NCI-H146 treated with DMSO at 0.1 percent for 48 hours (cell line): ENCODE results near the gene TBX1.

ENCODE experiments used
- DNase-seq: peaks from one replicate; lab custom pipeline; 2025; ENCODE audit not compliant: unreplicated experiment; lab: John Stamatoyannopoulos, UW

Gene TBX1

DNA sequence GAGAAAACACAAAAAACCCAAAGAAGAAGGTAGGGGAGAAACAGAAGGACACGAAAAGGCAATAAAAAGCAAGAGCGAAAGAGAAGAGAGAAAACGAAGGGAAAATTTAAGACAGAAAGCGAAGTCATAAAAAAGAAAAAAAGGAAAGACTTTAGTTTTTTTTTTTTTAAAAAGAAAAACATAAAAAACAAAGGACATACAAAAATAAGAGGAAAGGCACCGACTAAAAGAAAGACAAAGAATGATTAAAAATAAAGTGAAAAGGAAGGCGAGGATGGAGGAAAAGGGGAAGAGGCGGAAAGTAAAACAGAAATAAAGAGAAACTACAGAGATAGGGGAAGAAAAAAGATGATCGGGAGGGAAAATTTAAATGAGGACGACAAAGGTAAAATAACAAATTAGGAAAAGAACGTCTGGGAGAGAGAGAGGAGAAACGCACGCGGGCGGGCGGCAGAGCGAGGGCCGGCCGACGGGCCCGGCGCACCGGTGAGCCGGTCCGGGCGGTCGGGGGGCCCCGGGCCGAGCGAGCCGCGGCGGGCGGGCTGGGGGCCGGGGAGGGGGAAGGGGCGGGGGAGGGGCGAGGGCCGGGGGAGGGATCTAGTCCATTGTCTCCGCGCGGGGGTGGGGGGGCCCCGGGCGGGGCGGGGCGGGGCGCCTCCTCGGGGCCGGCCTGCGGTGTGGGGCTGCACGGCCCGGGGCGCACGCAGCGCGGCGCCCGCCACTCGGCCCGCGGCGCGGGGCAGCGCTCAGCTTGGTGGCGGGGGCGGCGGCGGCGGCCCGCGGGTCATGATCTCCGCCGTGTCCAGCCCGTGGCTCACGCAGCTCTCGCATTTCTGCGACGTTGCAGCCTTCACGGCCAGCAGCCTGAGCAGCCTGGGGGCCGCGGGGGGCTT lies at the start of gene TBX1:
Gene TBX1, plus strand, starts transcription at position 721 of the 893 bp plus-strand sequence. Its CDS starts 66 bp downstream, at position 787.
- DNase-seq = no peak

DNA sequence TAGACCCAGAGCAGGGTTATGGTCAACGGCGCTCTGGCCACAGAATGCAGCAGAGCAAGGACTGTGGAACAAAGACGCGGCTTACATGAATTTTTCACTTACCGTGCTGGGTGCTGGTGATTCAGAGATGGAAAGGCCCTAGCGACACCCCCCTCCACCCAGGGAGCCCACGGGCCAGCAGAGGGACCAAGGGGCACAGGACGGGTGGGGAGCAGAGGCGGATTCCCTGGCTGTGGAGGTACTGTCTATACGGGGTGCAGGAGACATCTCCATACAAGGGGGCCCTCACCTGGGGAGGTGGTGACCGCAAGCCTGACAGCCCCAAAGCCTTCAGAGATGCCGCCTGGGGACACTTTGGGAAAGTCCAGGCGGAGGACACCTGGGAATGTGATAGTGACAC lies 47.3 kb upstream of the TBX1 start:
- DNase-seq = no peak

GRCh38 chr22:19713650-19714311 lies 46.8 kb upstream of the TBX1 start:
- DNase-seq = no peak

DNA sequence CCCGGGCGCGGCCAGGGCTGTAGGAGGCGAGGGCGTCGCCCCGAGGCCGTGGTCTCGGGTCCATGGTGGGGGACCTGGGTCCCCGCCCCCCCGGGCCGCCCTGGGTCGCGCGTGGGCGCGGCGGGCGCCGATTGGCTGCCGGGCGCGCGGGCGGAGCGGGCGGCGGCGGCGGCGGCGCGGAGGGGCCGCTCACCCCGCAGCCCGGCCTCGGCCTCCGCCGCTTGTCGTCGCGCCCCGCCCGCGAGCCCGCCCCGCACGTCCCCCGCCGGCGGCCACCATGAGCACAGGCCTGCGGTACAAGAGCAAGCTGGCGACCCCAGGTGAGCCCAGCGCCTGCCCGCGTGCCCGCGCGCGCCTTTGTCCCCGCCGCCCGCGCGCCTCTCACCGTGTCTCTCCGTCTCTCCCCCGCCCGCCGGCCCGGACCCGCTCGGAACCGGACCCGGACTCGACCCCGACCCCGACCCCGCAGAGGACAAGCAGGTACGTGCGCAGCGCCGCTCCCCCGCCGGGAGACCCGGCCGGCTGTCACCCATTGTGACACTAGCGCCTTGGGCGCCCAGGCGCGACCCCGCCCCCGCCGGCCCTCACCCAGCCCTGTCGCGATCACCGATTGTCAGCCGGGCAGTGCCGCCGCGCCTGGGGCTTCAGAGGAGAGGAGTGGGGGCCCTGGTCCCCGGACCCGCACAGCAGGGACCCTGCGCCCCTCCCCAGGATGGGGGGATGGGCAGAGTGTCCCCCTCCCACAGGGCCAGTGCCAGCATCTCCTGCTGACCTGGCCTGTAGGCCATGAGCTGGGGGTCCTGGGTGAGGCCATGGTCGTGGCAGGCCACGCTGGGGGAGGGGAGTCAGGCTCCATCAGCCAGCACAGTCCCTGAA lies 46.0 kb upstream of the TBX1 start, which contains the start of gene SEPTIN5:
Gene SEPTIN5, plus strand, starts transcription at position 192 of the 876 bp plus-strand sequence. Its CDS starts 86 bp downstream, at position 278.
- no peak for DNase-seq

- DNase-seq = no peak
Measured at GRCh38 chr22:19715188-19715930, 45.2 kb upstream of the TBX1 start.

DNA sequence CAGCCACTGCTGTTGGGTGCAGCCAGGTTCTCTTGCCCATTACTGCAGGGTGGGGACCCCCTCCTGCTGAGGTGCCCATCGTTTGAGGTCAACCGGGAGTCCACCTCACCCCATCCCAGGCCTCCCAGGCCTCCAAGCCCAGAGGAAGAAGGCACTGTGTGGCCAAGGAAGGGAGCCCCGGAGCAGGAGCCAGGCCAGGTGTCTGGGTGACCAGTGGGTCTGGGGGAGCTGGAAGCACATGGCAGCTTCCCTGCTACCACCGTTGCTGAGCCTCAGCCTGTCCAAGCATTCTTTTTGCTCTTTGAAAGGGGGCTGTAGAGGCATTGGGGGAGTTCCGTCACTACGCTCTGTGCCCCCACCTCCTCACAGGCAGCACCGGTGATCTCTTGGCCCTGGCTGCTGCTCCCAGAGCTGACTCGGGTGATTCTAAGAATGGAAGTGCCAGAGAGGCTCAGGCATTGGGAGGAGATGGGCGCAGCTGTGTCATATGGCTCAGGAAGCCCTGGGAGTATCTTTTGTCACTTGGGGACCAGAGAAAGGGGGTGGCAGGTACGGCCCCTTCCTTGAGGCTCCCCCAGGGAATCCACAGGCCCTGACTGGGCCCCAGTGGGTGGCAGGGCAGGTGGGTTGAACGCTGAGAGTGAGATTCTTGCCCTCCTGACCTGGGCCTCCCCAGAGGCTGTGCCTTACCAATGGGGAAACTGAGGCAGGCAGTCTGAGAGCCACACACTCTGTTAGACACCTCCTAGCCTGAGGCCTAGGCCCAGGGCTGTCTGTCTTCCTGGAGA lies 44.3 kb upstream of the TBX1 start:
- DNase-seq = no peak

DNA sequence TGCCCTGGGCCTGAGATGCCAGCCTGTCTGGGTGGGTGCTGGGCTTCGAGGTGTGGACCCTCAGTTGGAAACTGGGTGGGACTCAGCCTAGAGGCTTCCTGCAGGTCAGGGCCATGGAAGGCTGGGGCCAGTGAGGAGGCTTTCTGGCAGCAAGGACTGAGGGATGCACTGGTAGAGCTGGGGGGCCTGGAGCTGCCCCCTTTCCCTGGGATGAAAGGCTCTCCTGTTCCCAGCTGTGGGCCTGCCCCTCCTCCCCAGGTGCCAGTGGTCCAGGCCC lies 43.8 kb upstream of the TBX1 start:
- DNase-seq = no peak

- no peak for DNase-seq
Measured at GRCh38 chr22:19717181-19717580, 43.4 kb upstream of the TBX1 start.

GRCh38 chr22:19717691-19718455 lies 42.7 kb upstream of the TBX1 start:
- no peak for DNase-seq

DNA sequence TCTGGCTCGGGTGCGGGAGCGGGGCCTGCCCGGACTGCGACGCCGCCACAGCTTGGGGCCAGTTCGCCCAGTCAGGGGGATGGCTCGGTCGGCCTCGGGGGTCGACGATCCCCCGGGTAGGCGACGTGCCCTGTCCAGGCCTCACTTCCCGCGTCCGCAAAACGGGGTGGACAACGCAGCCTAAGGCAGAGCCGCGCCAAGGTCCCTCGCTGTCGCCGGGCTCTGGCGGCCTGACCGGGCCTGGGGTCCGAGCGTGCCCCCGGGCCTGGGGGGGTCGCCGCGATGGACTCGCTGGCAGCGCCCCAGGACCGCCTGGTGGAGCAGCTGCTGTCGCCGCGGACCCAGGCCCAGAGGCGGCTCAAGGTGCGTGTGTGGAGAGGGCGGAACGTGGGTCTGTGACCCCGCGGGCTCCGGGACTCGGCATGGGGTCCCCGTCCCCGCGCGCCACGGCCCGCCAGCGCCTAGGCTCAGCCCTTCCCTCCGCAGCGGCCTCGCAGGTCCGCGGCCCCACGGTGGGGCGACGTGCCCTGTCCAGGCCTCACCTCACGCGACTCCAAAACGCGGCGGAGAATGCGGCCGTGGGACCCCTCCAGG lies 42.0 kb upstream of the TBX1 start:
- DNase-seq = no peak

GRCh38 chr22:19719050-19719482 lies 41.5 kb upstream of the TBX1 start:
- DNase-seq = no peak

- no peak for DNase-seq
Measured at GRCh38 chr22:19719488-19720021, 41.0 kb upstream of the TBX1 start.

DNA sequence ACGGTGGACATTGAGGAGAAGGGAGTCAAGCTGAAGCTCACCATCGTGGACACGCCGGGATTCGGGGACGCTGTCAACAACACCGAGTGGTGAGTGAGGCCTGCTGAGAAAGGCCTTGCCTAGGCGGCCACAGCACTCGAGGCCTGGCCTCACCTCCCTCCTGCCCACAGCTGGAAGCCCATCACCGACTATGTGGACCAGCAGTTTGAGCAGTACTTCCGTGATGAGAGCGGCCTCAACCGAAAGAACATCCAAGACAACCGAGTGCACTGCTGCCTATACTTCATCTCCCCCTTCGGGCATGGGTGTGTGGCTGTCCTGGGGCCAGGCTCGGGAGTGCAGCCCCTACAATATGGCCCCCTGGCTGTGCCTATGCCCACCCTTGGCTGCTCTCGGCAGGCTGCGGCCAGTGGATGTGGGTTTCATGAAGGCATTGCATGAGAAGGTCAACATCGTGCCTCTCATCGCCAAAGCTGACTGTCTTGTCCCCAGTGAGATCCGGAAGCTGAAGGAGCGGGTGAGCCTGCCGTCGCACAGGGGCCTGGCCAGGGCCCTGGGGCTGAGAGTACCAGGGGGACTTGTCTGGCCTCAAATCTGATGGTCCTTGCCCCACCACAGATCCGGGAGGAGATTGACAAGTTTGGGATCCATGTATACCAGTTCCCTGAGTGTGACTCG lies 40.3 kb upstream of the TBX1 start:
- DNase-seq = no peak

- no peak for DNase-seq
Measured at GRCh38 chr22:19720999-19721329, 39.6 kb upstream of the TBX1 start.

GRCh38 chr22:19721330-19722177 lies 39.0 kb upstream of the TBX1 start:
- DNase-seq = no peak

GRCh38 chr22:19722178-19722981 lies 38.2 kb upstream of the TBX1 start:
- DNase-seq = no peak

DNA sequence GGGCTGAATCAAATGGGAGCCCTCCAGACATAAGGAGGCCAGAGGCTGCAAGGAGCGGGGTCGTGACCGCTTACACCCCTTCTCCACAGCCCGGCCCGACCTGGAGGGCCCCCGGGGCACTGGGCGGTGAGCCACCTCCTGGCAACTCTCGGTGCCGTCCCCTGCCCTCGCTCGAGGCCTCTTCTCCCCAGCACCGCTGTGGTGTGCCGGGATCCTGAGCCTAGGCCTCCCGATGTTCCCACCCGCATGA lies 37.7 kb upstream of the TBX1 start:
- no peak for DNase-seq
